Fibroblast of upper back skin (primary cell): ENCODE measurements around the gene SRGAP1.

Experiments
- DNase-seq: peaks from one replicate; pipeline ENCODE4 v3.0.0-alpha.2; 2013

SRGAP1 gene

GRCh38 chr12:63940310-63941005 is 96.0 kb downstream of the SRGAP1 start:
- no peak for DNase-seq

- DNase-seq = no peak
These were observed 96.8 kb downstream of the SRGAP1 start for GRCh38 chr12:63941166-63941800.

DNA sequence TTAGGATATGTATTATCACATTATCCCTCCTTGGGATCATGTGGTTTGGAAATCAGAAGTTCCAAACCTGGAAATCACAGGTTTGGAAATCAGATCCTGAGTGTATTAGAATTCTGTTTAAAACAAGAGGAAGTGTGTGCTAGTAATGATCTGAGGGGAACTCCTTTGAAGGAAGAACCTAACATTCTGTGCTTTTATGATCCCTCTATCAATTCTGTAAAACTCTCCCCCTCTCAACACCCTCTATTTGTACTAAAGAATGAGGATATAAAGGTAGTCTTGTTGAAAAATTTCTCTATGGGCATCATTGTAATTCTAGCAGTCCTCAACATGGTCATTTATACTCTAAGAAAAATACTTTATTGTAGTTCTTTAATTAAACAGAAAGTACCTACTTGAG is 97.4 kb downstream of the SRGAP1 start:
- DNase-seq = no peak

DNA sequence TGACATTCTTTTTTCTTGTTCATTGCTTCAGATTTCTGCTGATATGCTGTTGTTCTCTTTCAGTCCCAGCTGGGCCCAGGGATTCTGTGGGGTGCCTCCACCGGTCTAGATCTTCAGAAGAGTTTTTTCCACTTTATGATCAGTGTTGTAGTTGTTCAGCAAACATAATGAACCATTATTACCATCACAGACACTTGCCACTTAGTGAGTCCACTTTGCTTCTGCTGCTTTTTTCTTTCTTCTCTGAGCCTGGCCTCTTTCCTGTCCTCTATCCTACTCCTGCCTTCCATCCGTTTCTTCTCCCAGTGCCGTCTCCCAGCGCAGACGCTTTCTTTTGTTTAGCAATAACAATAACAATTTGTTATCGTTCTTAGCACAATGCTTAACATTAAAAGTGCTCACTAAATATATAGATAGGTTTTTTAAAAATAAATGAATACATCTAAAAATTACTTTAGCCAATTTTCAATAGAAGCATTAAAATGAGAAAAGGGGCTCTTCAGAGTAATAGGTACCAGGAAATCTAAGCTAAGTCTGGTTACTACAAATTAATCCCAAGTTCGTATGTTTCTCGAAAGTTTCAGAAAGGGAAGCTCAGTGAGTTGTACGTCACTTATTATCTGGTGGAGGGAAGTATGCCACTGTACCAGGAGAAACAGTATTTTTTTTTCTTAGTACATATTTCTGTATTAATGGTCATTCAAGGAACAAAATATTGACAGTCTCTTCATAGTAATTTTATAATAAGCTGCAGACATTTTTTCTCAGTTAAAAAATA is 98.2 kb downstream of the SRGAP1 start:
- DNase-seq = no peak

- no peak for DNase-seq
These were observed 99.6 kb downstream of the SRGAP1 start for GRCh38 chr12:63944034-63944579.

DNA sequence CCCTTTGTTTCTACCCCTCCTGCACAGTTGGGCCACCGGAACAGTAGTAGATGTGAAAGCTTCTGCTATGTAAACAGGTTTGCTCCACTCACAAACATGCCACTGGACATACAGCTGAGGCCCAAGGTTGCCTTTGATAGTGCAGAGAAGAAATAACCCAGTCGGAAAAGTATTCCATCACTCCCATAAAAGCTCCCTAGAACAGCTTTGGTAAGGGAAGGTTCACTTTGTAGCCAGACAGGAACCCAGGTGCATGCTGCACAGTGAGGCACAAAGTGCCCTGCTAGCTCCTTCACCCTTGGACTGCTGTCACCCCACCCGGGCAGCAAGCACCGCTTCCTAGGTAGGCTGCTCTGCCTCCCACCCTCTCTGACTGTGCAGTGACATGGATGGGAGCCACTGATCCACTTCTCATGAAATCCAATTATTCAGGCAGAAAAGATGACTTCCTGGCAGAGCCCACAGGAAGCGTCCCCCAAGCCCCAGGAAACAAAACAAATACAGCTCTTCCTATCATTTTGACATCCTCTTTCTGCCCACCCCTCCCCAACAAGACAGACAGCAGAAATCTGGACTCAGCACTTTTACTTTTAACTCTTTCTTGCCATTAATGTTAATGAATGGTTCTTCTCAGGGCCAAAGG is 100.2 kb downstream of the SRGAP1 start:
- DNase-seq = no peak

DNA sequence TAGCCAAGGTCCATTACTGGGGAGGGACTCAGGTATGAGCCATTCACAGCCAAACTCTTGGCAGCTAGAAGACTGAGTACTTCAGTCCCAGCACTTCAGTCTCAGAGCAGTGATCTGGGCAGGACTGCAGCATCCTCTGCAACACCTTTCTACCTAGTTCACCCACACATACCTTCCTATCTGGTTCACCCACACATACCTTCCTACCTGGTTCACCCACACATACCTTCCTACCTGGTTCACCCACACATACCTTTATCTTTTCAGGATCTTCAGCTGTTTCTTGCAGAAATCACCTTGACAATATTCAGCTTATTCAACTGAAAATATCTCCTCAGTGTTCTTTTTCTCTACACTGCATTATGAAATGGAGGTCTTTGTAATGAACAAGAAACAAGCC is 101.3 kb downstream of the SRGAP1 start:
- DNase-seq = no peak

DNA sequence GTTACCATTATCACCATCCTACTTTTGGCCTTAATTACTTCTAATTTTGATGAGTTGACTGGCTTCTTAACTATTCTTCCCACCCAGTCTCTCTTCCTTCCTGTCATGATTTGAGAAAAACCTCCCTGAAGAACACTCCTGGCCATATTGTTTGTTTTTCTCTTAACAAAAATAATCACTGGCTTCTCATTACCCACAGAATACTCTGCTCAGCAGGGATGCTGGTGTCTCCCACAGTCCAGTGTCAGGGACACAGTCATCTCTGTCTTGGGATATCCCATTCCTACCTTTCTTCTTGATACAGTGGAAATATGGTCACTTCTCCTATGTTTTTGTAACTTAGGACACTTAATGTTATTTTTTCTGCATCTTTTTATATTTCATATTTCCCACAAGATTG is 103.7 kb downstream of the SRGAP1 start:
- no peak for DNase-seq

GRCh38 chr12:63949902-63950301 is 105.4 kb downstream of the SRGAP1 start:
- DNase-seq = no peak

- DNase-seq = no peak
These were observed 108.5 kb downstream of the SRGAP1 start for GRCh38 chr12:63952995-63953394.

- no peak for DNase-seq
These were observed 111.5 kb downstream of the SRGAP1 start for GRCh38 chr12:63955831-63956666.

GRCh38 chr12:63957496-63957895 is 113.0 kb downstream of the SRGAP1 start:
- DNase-seq = no peak

DNA sequence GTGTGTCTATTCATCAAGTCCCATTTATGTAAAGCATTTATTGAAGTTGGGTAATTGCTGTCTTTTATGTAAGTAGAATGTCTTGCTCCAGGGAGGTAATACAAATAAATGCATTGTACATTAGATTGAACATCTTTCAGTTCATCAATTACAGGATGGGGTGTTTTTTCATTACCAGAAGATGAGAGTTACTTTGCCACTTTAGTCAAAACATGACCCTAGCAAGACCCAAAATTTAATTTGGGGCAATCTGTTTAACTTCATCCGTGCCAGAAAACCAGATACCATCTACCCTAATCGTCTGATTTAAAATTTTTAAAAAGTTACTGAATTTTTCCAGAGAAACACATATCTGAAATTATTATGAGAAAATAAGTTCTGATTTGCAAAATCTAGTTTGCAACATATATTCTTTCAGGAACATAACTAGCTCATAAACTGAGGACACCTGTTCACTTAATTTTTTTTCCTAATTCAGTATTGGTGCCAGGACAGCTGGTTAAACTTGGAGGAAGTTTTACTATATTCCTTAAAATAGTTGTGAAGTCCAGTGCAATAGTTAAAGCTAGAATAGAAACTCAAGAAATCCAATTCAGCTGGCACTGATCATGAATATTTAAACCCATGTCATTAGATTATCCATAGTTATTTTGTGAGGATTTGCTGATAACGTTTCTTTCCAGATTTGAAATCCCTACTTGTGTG is 114.5 kb downstream of the SRGAP1 start:
- no peak for DNase-seq

GRCh38 chr12:63961048-63961447 is 116.5 kb downstream of the SRGAP1 start:
- no peak for DNase-seq

DNA sequence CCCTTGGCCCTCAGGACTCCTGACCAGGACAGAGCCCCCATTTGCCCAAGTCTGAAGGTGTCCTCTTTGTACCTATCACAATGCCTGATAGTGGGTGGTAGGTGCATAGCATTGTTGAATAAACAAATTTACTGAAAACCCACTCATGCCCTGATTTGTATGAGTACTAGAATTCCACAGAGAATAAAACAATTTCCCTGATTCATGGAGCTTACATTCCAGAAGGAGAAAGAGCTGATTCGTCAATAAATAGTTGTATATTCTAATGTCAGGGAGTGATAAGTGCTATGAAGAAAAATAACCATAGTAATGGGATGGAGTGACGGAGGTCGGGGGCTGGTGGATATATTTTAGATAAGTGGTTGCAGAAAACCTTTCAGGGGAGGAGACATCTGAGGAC is 117.0 kb downstream of the SRGAP1 start:
- no peak for DNase-seq

DNA sequence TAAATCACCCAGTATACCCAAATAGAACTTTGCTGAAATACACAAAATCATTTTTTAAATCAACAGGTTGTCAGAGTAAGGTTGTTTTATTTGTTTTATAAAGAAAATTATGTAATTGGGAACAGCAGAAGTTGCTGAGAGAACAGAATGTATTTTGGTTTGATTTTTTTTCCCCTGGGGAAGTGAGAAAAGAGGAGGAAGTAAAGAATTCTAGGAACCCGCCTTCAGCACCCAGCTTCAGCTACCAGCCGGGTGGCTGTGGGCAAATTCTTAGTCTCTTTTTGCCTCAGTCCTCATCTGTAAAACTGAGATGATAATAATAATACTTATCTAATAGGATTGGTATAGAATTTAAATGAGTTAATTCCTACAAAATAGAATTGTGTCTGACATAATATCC is 119.4 kb downstream of the SRGAP1 start:
- no peak for DNase-seq

- no peak for DNase-seq
These were observed 119.8 kb downstream of the SRGAP1 start for GRCh38 chr12:63964301-63964700.

DNA sequence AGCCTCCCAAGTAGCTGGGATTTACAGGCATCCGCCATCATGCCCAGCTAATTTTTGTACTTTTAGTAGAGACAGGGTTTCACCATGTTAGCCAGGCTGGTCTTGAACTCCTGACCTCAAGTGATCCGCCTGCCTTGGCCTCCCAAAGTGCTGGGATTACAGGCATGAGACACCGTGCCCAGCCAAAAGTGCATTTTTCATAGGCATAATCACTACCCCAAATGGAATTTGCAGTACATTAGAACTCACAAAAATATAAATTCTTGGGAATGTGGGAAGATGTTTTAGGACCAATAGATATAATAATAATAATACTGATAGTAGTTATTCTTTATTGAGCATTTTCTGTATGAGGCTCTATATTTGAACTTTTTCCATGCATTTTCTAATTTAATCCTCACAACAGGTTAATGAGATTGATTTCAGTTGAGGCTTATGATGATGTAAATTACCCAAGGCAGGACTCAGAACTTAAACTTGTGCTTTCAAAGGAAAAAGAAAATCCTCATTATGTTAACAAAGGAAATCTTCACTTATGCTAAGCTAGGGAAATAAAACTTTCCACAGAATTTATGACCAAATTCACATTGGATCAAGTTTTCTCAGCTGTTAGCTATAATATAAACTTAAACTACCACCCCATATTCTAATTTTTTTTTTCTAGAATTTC is 121.6 kb downstream of the SRGAP1 start:
- DNase-seq = peak; percentile 54

DNA sequence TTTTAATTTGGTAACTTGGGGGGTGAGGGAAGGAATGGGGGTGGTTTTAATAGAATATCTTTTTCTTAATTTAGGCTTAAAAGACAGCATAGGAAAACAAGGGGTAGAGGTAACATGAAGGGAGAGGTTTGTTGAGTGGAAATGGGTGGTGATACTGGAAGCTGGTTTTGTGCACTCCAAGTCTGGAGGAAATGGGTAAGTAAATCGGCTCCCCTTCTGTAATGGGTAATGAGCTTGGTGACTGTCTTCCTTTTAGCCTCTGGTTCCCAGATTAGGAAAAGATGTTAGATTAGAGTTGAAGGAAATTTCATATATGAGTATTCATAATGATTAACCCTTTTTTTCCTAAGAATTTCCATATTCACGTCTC is 122.1 kb downstream of the SRGAP1 start:
- no peak for DNase-seq

GRCh38 chr12:63967358-63968145 is 123.1 kb downstream of the SRGAP1 start:
- peak; percentile 59 for DNase-seq
